Fibroblast of lung (primary cell): Measurements from ENCODE around the gene DUOX2. TPM values are rescaled to one million over a fixed set of nuclear protein-coding genes. Genes with fewer than 3 reads are reported as not detected.

ENCODE experiments used
- DNase-seq, 2 donors: peaks; one replicate each; pipeline versions ENCODE4 v3.0.0 to v3.0.0-alpha.2; 2010; ENCODE audit warnings: low read depth in 2 of 2
- H2AFZ ChIP-seq: 2 replicates; pipeline ENCODE4 v1.5.1; 2012; ENCODE audit warnings: low read length, control low read depth, inconsistent platforms
- H3K27ac ChIP-seq: 2 replicates; pipeline ENCODE4 v1.5.1; 2011; ENCODE audit warnings: low read length, control low read depth; ENCODE audit not compliant: insufficient read depth
- H3K27me3 ChIP-seq: 2 replicates; pipeline ENCODE4 v1.5.1; 2011; ENCODE audit warnings: mild to moderate bottlenecking, low read length; ENCODE audit not compliant: control insufficient read depth, insufficient read depth
- H3K36me3 ChIP-seq: 2 replicates; pipeline ENCODE4 v1.5.1; 2011; ENCODE audit warnings: low read length; ENCODE audit not compliant: control insufficient read depth, insufficient read depth
- H3K4me1 ChIP-seq: 2 replicates; pipeline ENCODE4 v1.5.1; 2011; ENCODE audit warnings: low read length; ENCODE audit not compliant: control insufficient read depth, insufficient read depth; ENCODE audit errors: extremely low read depth
- H3K4me2 ChIP-seq: 2 replicates; pipeline ENCODE4 v1.5.1; 2011; ENCODE audit warnings: low read length, control low read depth; ENCODE audit not compliant: insufficient read depth; ENCODE audit errors: extremely low read depth
- H3K4me3 ChIP-seq, 4 experiments: fragments of 200-600 bp in 1 of 4; sonication (generic) in 1 of 4; replicated peaks in 1 of 4; 2 replicates each; pipeline ENCODE4 v1.5.1; 2011 to 2016; ENCODE audit warnings: low read length in 4 of 4, low read depth in 3 of 4, mild to moderate bottlenecking in 3 of 4, control low read depth in 2 of 4, inconsistent platforms in 1 of 4, mixed read lengths in 1 of 4; ENCODE audit not compliant: insufficient read depth in 1 of 4; ENCODE audit errors: control extremely low read depth in 1 of 4
- H3K79me2 ChIP-seq: 2 replicates; pipeline ENCODE4 v1.5.1; 2012; ENCODE audit warnings: mild to moderate bottlenecking, low read length, inconsistent platforms; ENCODE audit not compliant: control insufficient read depth, insufficient read depth
- H3K9ac ChIP-seq: 2 replicates; pipeline ENCODE4 v1.5.1; 2011; ENCODE audit warnings: mild to moderate bottlenecking, low read length, control low read depth; ENCODE audit not compliant: insufficient read depth
- H3K9me3 ChIP-seq: 2 replicates; pipeline ENCODE4 v1.5.1; 2012; ENCODE audit warnings: low read depth, low read length; ENCODE audit not compliant: control insufficient read depth, insufficient read depth
- H4K20me1 ChIP-seq: 2 replicates; pipeline ENCODE4 v1.5.1; 2011; ENCODE audit warnings: low read length; ENCODE audit not compliant: control insufficient read depth, insufficient read depth; ENCODE audit errors: extremely low read depth
- CTCF ChIP-seq, 2 donors: IDR thresholded peaks in 1 of 2; conservative IDR thresholded peaks in 1 of 2; 1 replicate in 1 of 2; 2 replicates in 1 of 2; pipeline ENCODE4 v1.5.1; 2011 to 2012; ENCODE audit warnings: low read length in 2 of 2, control low read depth in 1 of 2, inconsistent platforms in 1 of 2, low read depth in 1 of 2, mild to moderate bottlenecking in 1 of 2
- EZH2 ChIP-seq: IDR thresholded peaks from 2 replicates; pipeline ENCODE4 v1.5.1; 2012; ENCODE audit warnings: low read length, control low read depth, mild to moderate bottlenecking; ENCODE audit errors: missing control alignments
- polyA plus RNA-seq, 2 donors: library from polyadenylated mRNA; depleted of rRNA in 1 of 2; stranded (reverse) in 1 of 2; unstranded in 1 of 2; fragments of >200 nt; gene quantifications; 2 replicates each; pipeline ENCODE4 v1.2.1, GENCODE V29; 2011 to 2012; ENCODE audit warnings: missing spikeins in 1 of 2
- total RNA-seq: library from RNA; depleted of rRNA; stranded (reverse); fragments of >200 nt; gene quantifications from 2 replicates; pipeline ENCODE4 v1.2.1, GENCODE V29; 2014

DUOX2 gene
- total and polyA plus RNA-seq, 2 donors (not counting 1 experiment from before 2014, with no cell fraction given), result not detected

GRCh38 chr15:45094358-45094730 lies 19.6 kb downstream of the DUOX2 start:
- Histone ChIP-seq H3K79me2 (no peaks in the 10 kb centered on the region), H3K4me3 (no peak overlapping the region), H3K4me1 (no peaks in the 10 kb centered on the region), H3K27me3 (peaks cover 3% of the 10 kb centered on the region), H3K9me3 (no peaks in the 10 kb centered on the region), H3K4me2 (no peak overlapping the region), H3K36me3 (no peaks in the 10 kb centered on the region), H3K27ac (no peak overlapping the region), H4K20me1 (no peaks in the 10 kb centered on the region), H3K9ac (no peak overlapping the region), H2AFZ (no peak overlapping the region)
- DNase-seq, result no peak
- TF ChIP-seq CTCF (conservative IDR thresholded peaks at IDR 0.05 in 1 of 2, IDR thresholded peaks at IDR 0.05 in 1 of 2; ENCODE audit: low read depth in 1 of 2, low read length in 2 of 2) (no peak), EZH2 (no peak)

GRCh38 chr15:45093622-45094357 lies 20.2 kb downstream of the DUOX2 start:
- H3K9ac ChIP-seq, result no peak overlapping the region
- no peak overlapping the region for H3K27ac ChIP-seq
- no peak for TF ChIP-seq EZH2
- TF ChIP-seq CTCF (conservative IDR thresholded peaks at IDR 0.05 in 1 of 2, IDR thresholded peaks at IDR 0.05 in 1 of 2; ENCODE audit: low read depth in 1 of 2, low read length in 2 of 2), result no peak
- no peak for DNase-seq
- no peaks in the 10 kb centered on the region for H3K79me2 ChIP-seq
- H3K4me2 ChIP-seq, result no peak overlapping the region
- H3K9me3 ChIP-seq, result no peaks in the 10 kb centered on the region
- H2AFZ ChIP-seq, result no peak overlapping the region
- no peaks in the 10 kb centered on the region for H3K36me3 ChIP-seq
- H3K4me3 ChIP-seq, result no peak overlapping the region
- peaks cover 3% of the 10 kb centered on the region for H3K27me3 ChIP-seq
- H4K20me1 ChIP-seq, result no peaks in the 10 kb centered on the region
- no peaks in the 10 kb centered on the region for H3K4me1 ChIP-seq

GRCh38 chr15:45093013-45093412 lies 21.0 kb downstream of the DUOX2 start:
- Histone ChIP-seq H3K27me3 (peaks cover 3% of the 10 kb centered on the region), H3K9me3 (no peaks in the 10 kb centered on the region), H2AFZ (no peak overlapping the region), H3K4me3 (no peak overlapping the region), H3K27ac (no peak overlapping the region), H3K4me2 (no peak overlapping the region), H3K9ac (no peak overlapping the region), H4K20me1 (no peaks in the 10 kb centered on the region), H3K4me1 (no peaks in the 10 kb centered on the region), H3K79me2 (no peaks in the 10 kb centered on the region), H3K36me3 (no peaks in the 10 kb centered on the region)
- TF ChIP-seq CTCF (conservative IDR thresholded peaks at IDR 0.05 in 1 of 2, IDR thresholded peaks at IDR 0.05 in 1 of 2; ENCODE audit: low read depth in 1 of 2, low read length in 2 of 2) (no peak), EZH2 (no peak)
- DNase-seq, result no peak
